Astrocyte (in vitro differentiated cells and primary cell): ENCODE results near the gene SIN3B.

Experiments
- EZH2 ChIP-seq: IDR thresholded peaks from 2 replicates; pipeline ENCODE4 v1.6.1; 2012; ENCODE audit warnings: mild to moderate bottlenecking, low read length, inconsistent platforms; ENCODE audit not compliant: insufficient read depth
- TF ChIP-seq, protein P1 (sequence below): IDR thresholded peaks from 2 replicates; pipeline ENCODE4 v1.5.1; 2011; ENCODE audit warnings: low read depth, mild to moderate bottlenecking, inconsistent platforms, low read length, moderate library complexity; ENCODE audit not compliant: insufficient read depth

DNA sequence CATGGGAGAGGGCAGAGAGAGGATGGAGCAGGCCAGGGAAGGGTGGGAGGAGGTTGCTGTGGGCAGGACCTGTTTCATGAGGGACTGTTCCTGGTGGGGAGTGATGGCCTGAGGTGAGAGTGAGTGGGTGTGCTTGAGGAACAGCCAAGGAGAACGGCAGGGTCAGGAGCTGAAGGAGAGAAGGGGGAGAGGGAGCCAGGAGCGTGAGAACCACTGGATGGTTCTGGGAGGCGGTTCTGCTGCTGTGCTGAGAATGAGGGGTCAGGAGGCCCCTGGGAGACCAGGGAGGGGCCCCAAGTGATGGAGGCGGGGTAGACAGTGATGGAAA, 7.8 kb downstream of the SIN3B start:
- TF ChIP-seq EZH2, result no peak
- TF ChIP-seq, protein P1, sequence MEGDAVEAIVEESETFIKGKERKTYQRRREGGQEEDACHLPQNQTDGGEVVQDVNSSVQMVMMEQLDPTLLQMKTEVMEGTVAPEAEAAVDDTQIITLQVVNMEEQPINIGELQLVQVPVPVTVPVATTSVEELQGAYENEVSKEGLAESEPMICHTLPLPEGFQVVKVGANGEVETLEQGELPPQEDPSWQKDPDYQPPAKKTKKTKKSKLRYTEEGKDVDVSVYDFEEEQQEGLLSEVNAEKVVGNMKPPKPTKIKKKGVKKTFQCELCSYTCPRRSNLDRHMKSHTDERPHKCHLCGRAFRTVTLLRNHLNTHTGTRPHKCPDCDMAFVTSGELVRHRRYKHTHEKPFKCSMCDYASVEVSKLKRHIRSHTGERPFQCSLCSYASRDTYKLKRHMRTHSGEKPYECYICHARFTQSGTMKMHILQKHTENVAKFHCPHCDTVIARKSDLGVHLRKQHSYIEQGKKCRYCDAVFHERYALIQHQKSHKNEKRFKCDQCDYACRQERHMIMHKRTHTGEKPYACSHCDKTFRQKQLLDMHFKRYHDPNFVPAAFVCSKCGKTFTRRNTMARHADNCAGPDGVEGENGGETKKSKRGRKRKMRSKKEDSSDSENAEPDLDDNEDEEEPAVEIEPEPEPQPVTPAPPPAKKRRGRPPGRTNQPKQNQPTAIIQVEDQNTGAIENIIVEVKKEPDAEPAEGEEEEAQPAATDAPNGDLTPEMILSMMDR, result no peak
